Measurements from ENCODE around the gene PRR33. TPM values are rescaled to one million over a fixed set of nuclear protein-coding genes. Genes with fewer than 3 reads are reported as not detected.
A peak's percentile ranks its signal among the peaks of the same experiment; 100 is the strongest.

The PRR33 gene
- total RNA-seq, 2 donors from 2014 or later: not detected

DNA sequence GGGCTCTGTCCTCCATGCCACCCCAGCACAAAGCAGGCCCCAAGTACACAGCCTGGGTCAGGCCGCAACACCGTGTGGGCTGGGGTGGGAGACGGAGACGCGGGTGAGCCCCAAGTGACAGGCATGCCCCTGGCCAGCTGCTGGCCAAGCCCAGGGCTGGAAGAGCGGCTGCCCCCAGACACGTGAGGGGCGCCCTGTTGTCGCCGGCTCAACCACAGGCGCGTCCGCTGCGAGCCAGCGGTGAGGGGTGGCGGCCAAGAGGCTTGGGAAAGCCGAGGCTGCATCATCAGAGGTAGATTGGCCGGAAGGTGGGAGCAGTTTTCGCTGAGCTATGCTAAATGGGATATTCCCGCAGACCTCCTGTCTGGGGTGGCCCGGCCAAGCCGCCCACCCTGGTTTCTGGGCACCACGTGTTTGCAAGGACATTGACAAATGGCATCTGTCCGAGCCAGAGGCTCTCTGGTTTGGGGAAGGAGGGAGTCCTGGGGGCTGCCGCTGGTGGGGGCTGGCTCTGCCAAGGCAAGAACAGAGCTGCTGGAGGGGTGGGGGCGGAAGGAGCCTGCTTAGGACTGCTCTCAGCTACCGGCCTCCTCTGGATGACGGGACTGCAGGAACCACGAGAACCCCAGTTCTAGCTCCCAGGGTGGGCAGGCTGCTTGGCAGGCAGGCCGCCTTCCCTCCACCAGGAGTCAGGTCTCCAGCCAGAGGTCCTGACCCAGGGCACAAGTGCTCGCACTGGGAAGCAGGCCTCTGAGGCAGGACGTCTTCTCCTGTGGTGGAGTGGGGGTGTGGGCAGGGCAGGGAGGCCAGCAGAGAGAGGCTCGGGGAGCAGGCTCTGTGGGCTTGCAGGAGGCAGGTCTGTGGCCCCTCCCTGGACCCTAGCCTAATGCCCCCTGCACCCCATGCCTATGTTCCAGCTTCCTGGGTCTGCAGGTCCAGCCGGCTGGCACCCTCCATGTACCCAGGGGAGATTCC, 552 bp downstream of the PRR33 start:
- no peaks in the 10 kb centered on the region for H3K9me3 ChIP-seq
- intact Hi-C loops (cut with DNase I): no loop called here
- no peak overlapping the region for H3K9ac ChIP-seq (ENCODE audit: low read depth in 2 of 2, low read length in 2 of 2)
- H3K36me3 ChIP-seq: no peaks in the 10 kb centered on the region
- H3K4me3 ChIP-seq: no peak overlapping the region
- H3K27me3 ChIP-seq: no peaks in the 10 kb centered on the region
- no peak for DNase-seq
- H3K27ac ChIP-seq: no peak overlapping the region
- H3K4me1 ChIP-seq: no peaks in the 10 kb centered on the region
- TF ChIP-seq CTCF (IDR thresholded peaks at IDR 0.05): no peak

DNA sequence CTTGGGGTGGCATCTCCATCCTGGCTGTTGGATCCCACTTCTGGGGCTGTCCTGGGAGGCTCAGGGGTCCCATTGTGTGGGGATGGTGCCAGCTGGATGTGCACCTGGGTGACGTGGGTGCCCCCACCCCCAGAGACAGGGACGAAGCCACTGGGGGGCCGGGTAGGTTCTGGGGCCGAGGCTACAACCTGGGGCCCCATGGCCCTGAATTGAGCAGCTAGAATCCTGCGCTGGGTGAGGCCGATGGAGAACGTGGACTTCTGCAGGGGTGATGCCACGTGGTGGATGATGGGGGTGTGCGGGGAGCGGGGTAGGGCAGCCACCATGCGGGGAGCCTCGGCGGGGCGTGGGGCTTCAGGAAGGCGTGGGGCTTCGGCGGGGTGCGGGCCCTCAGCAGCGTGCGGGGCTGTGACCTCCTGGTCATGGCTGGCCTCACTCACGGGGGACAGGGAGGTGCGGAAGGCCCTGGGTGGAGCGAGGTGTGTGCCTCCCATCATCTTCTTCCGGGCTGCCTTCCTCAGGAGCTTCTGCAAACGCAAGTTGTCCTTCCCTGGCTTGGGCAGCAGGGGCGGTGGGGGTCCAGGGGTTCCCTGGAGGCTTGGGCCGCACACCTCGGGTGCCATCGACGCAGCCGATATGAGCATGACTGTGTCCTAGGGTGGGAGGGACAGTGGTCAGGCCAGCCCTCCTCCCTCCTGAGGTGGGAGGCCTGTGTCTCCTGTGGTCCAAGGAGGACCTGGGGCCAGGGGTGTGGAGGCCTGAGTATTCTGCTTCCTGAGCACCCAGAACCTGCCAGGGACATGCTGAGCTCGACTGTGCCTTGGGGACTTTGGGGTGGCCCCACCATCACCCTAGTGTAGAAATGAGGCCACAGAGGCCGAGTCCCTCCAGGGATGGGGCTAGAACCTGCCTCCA, 1.5 kb downstream of the PRR33 start:
- no peak for TF ChIP-seq CTCF (IDR thresholded peaks at IDR 0.05)
- no peaks in the 10 kb centered on the region for H3K9me3 ChIP-seq
- H3K9ac ChIP-seq (ENCODE audit: low read depth in 2 of 2, low read length in 2 of 2): no peak overlapping the region
- DNase-seq: no peak
- intact Hi-C loops (cut with DNase I): no loop called here
- no peaks in the 10 kb centered on the region for H3K27me3 ChIP-seq
- no peak overlapping the region for H3K27ac ChIP-seq
- H3K36me3 ChIP-seq: no peaks in the 10 kb centered on the region
- H3K4me1 ChIP-seq: no peaks in the 10 kb centered on the region
- H3K4me3 ChIP-seq: no peak overlapping the region

GRCh38 chr11:1889224-1889930, 2.3 kb downstream of the PRR33 start:
- H3K27me3 ChIP-seq: no peaks in the 10 kb centered on the region
- H3K4me1 ChIP-seq: no peaks in the 10 kb centered on the region
- no peak overlapping the region for H3K27ac ChIP-seq
- no peak for TF ChIP-seq CTCF (IDR thresholded peaks at IDR 0.05)
- H3K9me3 ChIP-seq: no peaks in the 10 kb centered on the region
- no peak overlapping the region for H3K4me3 ChIP-seq
- DNase-seq: no peak
- H3K36me3 ChIP-seq: no peaks in the 10 kb centered on the region
- intact Hi-C loops (cut with DNase I): no loop called here
- H3K9ac ChIP-seq (ENCODE audit: low read depth in 2 of 2, low read length in 2 of 2): peak overlapping the region in 1 of 2 donors; percentile 7

- DNase-seq: no peak
- Histone ChIP-seq H3K4me3 (no peak overlapping the region), H3K36me3 (no peaks in the 10 kb centered on the region), H3K27ac (no peak overlapping the region), H3K9ac (ENCODE audit: low read depth in 2 of 2, low read length in 2 of 2) (peak overlapping the region in 1 of 2 donors; percentile 7), H3K9me3 (no peaks in the 10 kb centered on the region), H3K27me3 (no peaks in the 10 kb centered on the region), H3K4me1 (no peaks in the 10 kb centered on the region)
- intact Hi-C loops (cut with DNase I): no loop called here
- TF ChIP-seq CTCF (IDR thresholded peaks at IDR 0.05): no peak
Observed at GRCh38 chr11:1888811-1889210, 2.9 kb downstream of the PRR33 start.

DNA sequence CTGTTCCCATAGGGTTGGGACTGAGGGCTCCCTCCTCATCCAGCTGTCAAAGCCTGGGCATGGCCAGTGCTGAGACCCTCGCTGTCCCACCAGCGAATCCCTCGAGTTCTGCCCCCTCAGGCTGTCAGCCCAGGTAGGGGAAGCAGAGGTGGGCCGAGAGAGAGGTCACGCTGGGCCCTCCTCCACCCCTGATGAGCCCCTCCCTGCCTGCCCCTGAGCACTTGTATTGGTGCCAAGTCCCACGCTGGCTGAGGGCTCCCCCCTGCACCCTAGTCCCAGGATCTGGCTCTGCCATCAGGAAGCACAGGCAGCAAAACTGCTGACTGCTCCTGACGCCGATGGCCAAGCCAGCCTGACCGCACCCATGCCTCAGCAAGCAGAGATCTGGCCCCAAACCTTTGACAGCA, 3.3 kb downstream of the PRR33 start:
- intact Hi-C loops (cut with DNase I): no loop called here
- Histone ChIP-seq H3K4me3 (no peak overlapping the region), H3K4me1 (no peaks in the 10 kb centered on the region), H3K27me3 (no peaks in the 10 kb centered on the region), H3K9me3 (no peaks in the 10 kb centered on the region), H3K9ac (ENCODE audit: low read depth in 2 of 2, low read length in 2 of 2) (no peak overlapping the region), H3K27ac (no peak overlapping the region), H3K36me3 (no peaks in the 10 kb centered on the region)
- DNase-seq: peak; percentile 17
- TF ChIP-seq CTCF (IDR thresholded peaks at IDR 0.05): no peak

All from colonic mucosa (tissue), 4 donors.